Thyroid gland (tissue), 4 donors: ENCODE results near the gene AHNAK2. TPM values are rescaled to one million over a fixed set of nuclear protein-coding genes. Genes with fewer than 3 reads are reported as not detected.

Source experiments
- DNase-seq, 2 donors: peaks; one replicate each; pipeline ENCODE4 v3.0.0-alpha.2; 2019
- H3K27ac ChIP-seq, 3 donors: fragments of 200-600 bp; sonication (generic); 1 replicate in 2 of 3; 2 replicates in 1 of 3; pipeline ENCODE4 v1.5.1; 2016 to 2019; ENCODE audit warnings: mild to moderate bottlenecking in 1 of 3, moderate library complexity in 1 of 3
- H3K27me3 ChIP-seq: fragments of 200-600 bp; sonication (generic); one replicate; pipeline ENCODE4 v1.5.1; 2019
- H3K36me3 ChIP-seq, 2 donors: fragments of 200-600 bp; sonication (generic); one replicate each; pipeline ENCODE4 v1.5.1; 2016 to 2019
- H3K4me1 ChIP-seq, 2 donors: fragments of 200-600 bp; sonication (generic); one replicate each; pipeline ENCODE4 v1.5.1; 2017 to 2019
- H3K4me3 ChIP-seq, 3 donors: fragments of 200-600 bp; sonication (generic); replicated peaks in 1 of 3; 1 replicate in 2 of 3; 2 replicates in 1 of 3; pipeline ENCODE4 v1.5.1; 2016; ENCODE audit warnings: mild to moderate bottlenecking in 1 of 3
- H3K9me3 ChIP-seq: fragments of 200-600 bp; sonication (generic); one replicate; pipeline ENCODE4 v1.5.1; 2017
- POLR2A ChIP-seq, 2 donors: fragments of 450-650 bp; IDR thresholded peaks; one replicate each; pipeline ENCODE4 v1.6.1; 2017; ENCODE audit warnings: antibody characterized with exemption in 2 of 2, mild to moderate bottlenecking in 2 of 2, moderate library complexity in 1 of 2
- WGBS, 2 donors: methylation state at CpG; one replicate each; pipeline ENCODE4 v1.1.5; 2017; 5-methylcytosine and 5-hydroxymethylcytosine counted together
- intact Hi-C: fragments of 100-400 bp; cut with DNase I; formaldehyde crosslinking; loops from one replicate; pipeline ENCODE4 v1.15.1; 2023
- total RNA-seq, 4 donors: library from RNA; depleted of rRNA; stranded (reverse); fragments of >200 nt; gene quantifications; one replicate each; pipeline ENCODE4 v1.2.3, GENCODE V29; 2016
- TF ChIP-seq, protein P1 (sequence below), 6 experiments: fragments of 200-600 bp in 3 of 6; fragments of 450-650 bp in 3 of 6; sonication (generic) in 3 of 6; IDR thresholded peaks; one replicate each; pipeline ENCODE4 v1.5.1; 2016 to 2019; ENCODE audit warnings: antibody characterized with exemption in 6 of 6, mild to moderate bottlenecking in 2 of 6, inconsistent platforms in 1 of 6, moderate library complexity in 1 of 6

AHNAK2 gene
- total RNA-seq, 4 donors from 2014 or later = 3.7 to 12.5 (median 6.9) TPM

DNA sequence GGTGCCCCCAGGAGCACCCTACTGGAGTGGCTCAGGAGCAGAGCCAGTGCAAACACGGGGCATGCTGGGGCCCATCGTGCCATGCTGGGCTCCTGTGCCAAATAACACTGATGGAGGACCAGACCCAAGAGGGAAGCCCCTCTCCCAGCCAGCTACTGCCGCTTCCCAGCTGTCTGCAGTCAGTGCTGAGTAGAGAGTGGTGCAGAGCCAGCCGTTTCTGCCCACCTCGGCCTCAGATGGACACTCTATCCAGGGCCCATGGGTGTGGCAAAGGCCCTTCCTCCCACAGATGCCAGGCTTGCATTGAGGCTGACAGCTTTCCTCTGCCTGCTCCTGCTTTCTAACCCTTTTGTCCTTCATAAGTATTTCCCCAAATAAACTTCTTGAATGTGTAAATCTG, 20.6 kb upstream of the AHNAK2 start:
- DNase-seq = no peak
- H3K4me3 ChIP-seq = no peak overlapping the region
- H3K36me3 ChIP-seq = peaks cover 15 to 16% of the 10 kb centered on the region in 2 donors
- no peaks in the 10 kb centered on the region for H3K27me3 ChIP-seq
- TF ChIP-seq, protein P1, sequence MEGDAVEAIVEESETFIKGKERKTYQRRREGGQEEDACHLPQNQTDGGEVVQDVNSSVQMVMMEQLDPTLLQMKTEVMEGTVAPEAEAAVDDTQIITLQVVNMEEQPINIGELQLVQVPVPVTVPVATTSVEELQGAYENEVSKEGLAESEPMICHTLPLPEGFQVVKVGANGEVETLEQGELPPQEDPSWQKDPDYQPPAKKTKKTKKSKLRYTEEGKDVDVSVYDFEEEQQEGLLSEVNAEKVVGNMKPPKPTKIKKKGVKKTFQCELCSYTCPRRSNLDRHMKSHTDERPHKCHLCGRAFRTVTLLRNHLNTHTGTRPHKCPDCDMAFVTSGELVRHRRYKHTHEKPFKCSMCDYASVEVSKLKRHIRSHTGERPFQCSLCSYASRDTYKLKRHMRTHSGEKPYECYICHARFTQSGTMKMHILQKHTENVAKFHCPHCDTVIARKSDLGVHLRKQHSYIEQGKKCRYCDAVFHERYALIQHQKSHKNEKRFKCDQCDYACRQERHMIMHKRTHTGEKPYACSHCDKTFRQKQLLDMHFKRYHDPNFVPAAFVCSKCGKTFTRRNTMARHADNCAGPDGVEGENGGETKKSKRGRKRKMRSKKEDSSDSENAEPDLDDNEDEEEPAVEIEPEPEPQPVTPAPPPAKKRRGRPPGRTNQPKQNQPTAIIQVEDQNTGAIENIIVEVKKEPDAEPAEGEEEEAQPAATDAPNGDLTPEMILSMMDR (IDR thresholded peaks at IDR 0.05) = no peak
- TF ChIP-seq POLR2A (IDR thresholded peaks at IDR 0.05) = no peak
- no peaks in the 10 kb centered on the region for H3K4me1 ChIP-seq
- no peak overlapping the region for H3K27ac ChIP-seq
- WGBS, 2 donors = 93% methylated on average over 2 to 5 of the region's 5 CpGs
- intact Hi-C loops = no loop called here
- no peaks in the 10 kb centered on the region for H3K9me3 ChIP-seq

DNA sequence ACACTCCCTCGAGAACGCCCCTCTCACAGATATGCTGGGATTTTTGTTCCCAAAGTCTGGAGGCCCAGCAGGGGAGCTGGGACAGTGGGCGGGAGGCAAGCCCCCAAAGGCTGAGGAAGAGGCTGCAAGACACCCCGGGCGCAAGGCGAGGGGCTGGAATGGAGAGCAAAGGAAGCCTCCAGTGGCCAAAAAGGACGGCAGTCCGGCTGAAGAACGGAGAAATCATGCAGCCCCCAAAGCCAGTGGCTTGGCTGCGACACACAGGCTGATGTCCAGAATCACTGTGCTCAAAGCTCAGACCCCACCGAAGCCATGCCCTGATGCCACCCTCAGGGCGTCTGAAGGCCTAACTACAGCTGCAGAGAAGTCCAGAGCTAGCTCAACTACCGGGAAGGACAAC, 18.3 kb upstream of the AHNAK2 start:
- Histone ChIP-seq H3K4me3 (no peak overlapping the region), H3K4me1 (no peaks in the 10 kb centered on the region), H3K27me3 (no peaks in the 10 kb centered on the region), H3K27ac (no peak overlapping the region), H3K36me3 (peaks cover 36 to 37% of the 10 kb centered on the region in 2 donors), H3K9me3 (no peaks in the 10 kb centered on the region)
- DNase-seq = no peak
- WGBS, 2 donors = 89 to 94% methylated on average over 13 of the region's 13 CpGs
- intact Hi-C loops = no loop called here
- TF ChIP-seq, protein P1 (IDR thresholded peaks at IDR 0.05) = no peak
- TF ChIP-seq POLR2A (IDR thresholded peaks at IDR 0.05) = no peak

DNA sequence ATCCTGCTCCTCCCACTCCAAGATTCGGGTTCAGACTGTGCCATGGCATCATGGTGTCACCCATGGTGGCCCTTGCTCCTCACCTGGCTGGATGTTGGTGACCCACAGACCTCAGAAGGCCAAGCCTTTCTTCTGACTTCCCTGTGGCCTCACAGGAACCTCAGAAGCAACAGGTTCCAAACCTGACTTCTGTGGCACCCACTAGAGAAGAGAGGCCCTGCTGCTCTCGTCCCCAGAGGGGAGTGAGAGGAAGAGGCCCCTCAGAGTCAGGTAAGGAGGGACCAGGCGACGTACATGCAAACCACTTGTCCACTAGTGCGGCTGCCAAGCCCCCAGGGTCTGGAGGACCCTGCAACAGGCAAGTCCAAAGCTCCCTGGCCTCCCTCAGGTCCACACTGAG, 17.9 kb upstream of the AHNAK2 start:
- no peaks in the 10 kb centered on the region for H3K9me3 ChIP-seq
- H3K4me1 ChIP-seq = no peaks in the 10 kb centered on the region
- WGBS, 2 donors = 75 to 98% methylated on average over 1 to 5 of the region's 5 CpGs
- no peak for TF ChIP-seq POLR2A (IDR thresholded peaks at IDR 0.05)
- TF ChIP-seq, protein P1 (IDR thresholded peaks at IDR 0.05) = no peak
- H3K36me3 ChIP-seq = peaks cover 37 to 39% of the 10 kb centered on the region in 2 donors
- DNase-seq = no peak
- H3K27me3 ChIP-seq = no peaks in the 10 kb centered on the region
- H3K27ac ChIP-seq = no peak overlapping the region
- no peak overlapping the region for H3K4me3 ChIP-seq
- intact Hi-C loops = no loop called here

DNA sequence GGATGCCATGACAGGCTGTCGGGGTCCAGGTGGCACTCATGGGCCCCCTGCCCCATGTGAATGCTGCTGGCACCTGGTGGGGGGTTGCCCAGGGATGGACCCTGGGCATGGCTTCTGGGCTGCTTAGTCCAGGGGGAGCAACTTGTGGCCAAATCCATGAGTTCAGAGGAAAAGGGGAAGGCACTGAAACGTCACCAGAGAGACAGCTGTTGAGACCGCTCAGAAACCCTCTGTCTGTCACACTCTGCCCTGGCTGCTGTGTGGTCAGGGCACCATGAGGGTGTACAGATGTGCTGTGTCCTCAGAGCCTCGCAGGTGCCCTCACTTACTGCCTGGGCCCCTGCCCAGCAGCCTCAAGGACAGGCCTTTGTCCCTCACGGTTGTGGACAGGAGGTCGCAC, 16.8 kb upstream of the AHNAK2 start:
- DNase-seq = no peak
- intact Hi-C loops = no loop called here
- Histone ChIP-seq H3K4me1 (no peaks in the 10 kb centered on the region), H3K27ac (no peak overlapping the region), H3K36me3 (peaks cover 37 to 39% of the 10 kb centered on the region in 2 donors), H3K27me3 (no peaks in the 10 kb centered on the region), H3K9me3 (no peaks in the 10 kb centered on the region), H3K4me3 (no peak overlapping the region)
- 85 to 97% methylated on average over 4 to 6 of the region's 6 CpGs for WGBS, 2 donors
- TF ChIP-seq, protein P1 (IDR thresholded peaks at IDR 0.05) = no peak
- TF ChIP-seq POLR2A (IDR thresholded peaks at IDR 0.05) = no peak

DNA sequence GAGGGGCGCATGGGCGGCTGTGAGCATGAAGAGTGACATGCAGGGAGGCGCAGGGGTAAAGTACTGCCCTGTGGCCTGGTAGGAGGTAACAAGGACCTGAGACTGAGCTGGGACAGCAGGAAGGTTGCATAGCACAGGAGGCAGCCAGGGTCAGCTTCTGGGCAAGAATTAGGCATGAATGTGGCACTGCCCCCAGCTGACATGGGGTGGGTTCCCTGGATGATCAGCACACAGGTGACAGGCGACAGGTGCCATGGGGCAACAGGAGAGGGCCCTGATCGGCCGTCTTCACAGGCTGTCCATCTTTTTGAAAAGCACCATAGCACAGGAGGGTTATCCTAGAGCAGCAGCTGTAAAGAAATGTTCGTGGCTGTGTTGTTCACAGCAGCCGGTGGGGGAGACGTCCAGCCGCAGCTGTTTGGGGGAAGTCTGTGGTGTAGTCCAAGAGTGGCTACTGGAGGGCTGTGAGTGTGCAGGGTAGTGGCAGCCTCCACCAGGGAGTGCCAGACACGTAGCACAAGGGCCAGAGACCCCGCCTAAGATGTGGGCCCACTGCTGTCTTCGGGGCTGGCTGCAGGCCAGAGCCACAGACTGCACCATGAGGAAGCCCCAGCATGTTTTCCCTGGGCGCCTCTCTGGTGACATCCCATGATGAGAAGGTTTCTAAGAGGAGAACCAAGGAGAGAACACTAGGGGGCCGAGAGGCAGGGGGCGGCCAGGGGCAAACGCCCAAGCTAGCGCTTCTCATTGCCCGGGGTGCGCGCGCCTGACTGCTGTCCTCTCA, 15.8 kb upstream of the AHNAK2 start:
- WGBS, 2 donors = 87 to 94% methylated on average over 19 to 20 of the region's 22 CpGs
- Histone ChIP-seq H3K27me3 (no peaks in the 10 kb centered on the region), H3K36me3 (peaks cover 37 to 39% of the 10 kb centered on the region in 2 donors), H3K9me3 (no peaks in the 10 kb centered on the region), H3K4me3 (no peak overlapping the region), H3K4me1 (no peaks in the 10 kb centered on the region), H3K27ac (no peak overlapping the region)
- TF ChIP-seq, protein P1 (IDR thresholded peaks at IDR 0.05) = no peak
- no peak for TF ChIP-seq POLR2A (IDR thresholded peaks at IDR 0.05)
- intact Hi-C loops = no loop called here
- DNase-seq = no peak
